Effector memory CD4-positive, alpha-beta T cell (primary cell): ENCODE results near the gene PIERCE2.
"Not testable (repeated sequence)": the region's sequence is repeated elsewhere in the genome, so short reads cannot be mapped to it uniquely, and the experiment has no call there.

ENCODE experiments used
- DNase-seq, 3 donors: peaks; one replicate each; pipeline ENCODE4 v3.0.0-alpha.2; 2020
- H3K27ac ChIP-seq: 2 replicates; pipeline ENCODE4 v1.7.0; 2013; ENCODE audit warnings: mild to moderate bottlenecking, low read length, moderate library complexity; ENCODE audit not compliant: insufficient read depth, poor library complexity, severe bottlenecking
- H3K27me3 ChIP-seq: replicated peaks from 2 replicates; pipeline ENCODE4 v1.7.0; 2013; ENCODE audit warnings: mild to moderate bottlenecking, low read length; ENCODE audit not compliant: insufficient read depth, control insufficient read depth, poor library complexity, severe bottlenecking
- H3K36me3 ChIP-seq: 2 replicates; pipeline ENCODE4 v1.7.0; 2013; ENCODE audit warnings: mild to moderate bottlenecking, low read length, moderate library complexity; ENCODE audit not compliant: control insufficient read depth, insufficient read depth
- H3K4me1 ChIP-seq: 2 replicates; pipeline ENCODE4 v1.7.0; 2013; ENCODE audit warnings: low read length, mild to moderate bottlenecking; ENCODE audit not compliant: control insufficient read depth, insufficient read depth, poor library complexity, severe bottlenecking
- H3K4me3 ChIP-seq: 2 replicates; pipeline ENCODE4 v1.7.0; 2013; ENCODE audit warnings: low read length, low read depth, mild to moderate bottlenecking; ENCODE audit not compliant: insufficient read depth, poor library complexity, severe bottlenecking
- H3K9me3 ChIP-seq: 2 replicates; pipeline ENCODE4 v1.7.0; 2013; ENCODE audit warnings: mild to moderate bottlenecking, low read length, moderate library complexity; ENCODE audit not compliant: control insufficient read depth

Gene PIERCE2

GRCh38 chr15:55420171-55420866 lies 12.0 kb downstream of the PIERCE2 start:
- DNase-seq, result no peak
- Histone ChIP-seq H3K27me3 (no peaks in the 10 kb centered on the region), H3K36me3 (no peaks in the 10 kb centered on the region), H3K4me3 (no peak overlapping the region), H3K27ac (no peak overlapping the region), H3K4me1 (no peaks in the 10 kb centered on the region), H3K9me3 (no peaks in the 10 kb centered on the region)

- no peaks in the 10 kb centered on the region for H3K9me3 ChIP-seq
- H3K36me3 ChIP-seq, result no peaks in the 10 kb centered on the region
- no peak overlapping the region for H3K4me3 ChIP-seq
- no peak for DNase-seq
- H3K4me1 ChIP-seq, result no peaks in the 10 kb centered on the region
- no peak overlapping the region for H3K27ac ChIP-seq
- H3K27me3 ChIP-seq, result no peaks in the 10 kb centered on the region
Measured at GRCh38 chr15:55422089-55422488, 13.8 kb downstream of the PIERCE2 start.

- DNase-seq, result no peak
Measured at GRCh38 chr15:55434989-55435825, 26.9 kb downstream of the PIERCE2 start.

GRCh38 chr15:55443141-55443540 lies 34.8 kb downstream of the PIERCE2 start:
- not testable (repeated sequence) for H3K27ac ChIP-seq, H3K9me3 ChIP-seq, DNase-seq, H3K36me3 ChIP-seq, H3K4me1 ChIP-seq, H3K4me3 ChIP-seq, H3K27me3 ChIP-seq

More at GRCh38 chr15:55434989-55435825, 26.9 kb downstream of the PIERCE2 start:
- Histone ChIP-seq H3K27ac (no peak overlapping the region), H3K4me3 (no peak overlapping the region), H3K27me3 (no peaks in the 10 kb centered on the region), H3K36me3 (no peaks in the 10 kb centered on the region), H3K9me3 (no peaks in the 10 kb centered on the region), H3K4me1 (no peaks in the 10 kb centered on the region)

GRCh38 chr15:55445936-55446335 lies 37.6 kb downstream of the PIERCE2 start:
- H3K9me3 ChIP-seq, H3K4me1 ChIP-seq, H3K27ac ChIP-seq, H3K27me3 ChIP-seq, H3K4me3 ChIP-seq, H3K36me3 ChIP-seq, DNase-seq: not testable (repeated sequence)

- not testable (repeated sequence) for H3K36me3 ChIP-seq, H3K27ac ChIP-seq, H3K4me1 ChIP-seq, DNase-seq, H3K4me3 ChIP-seq, H3K9me3 ChIP-seq, H3K27me3 ChIP-seq
Measured at GRCh38 chr15:55446379-55447029, 38.2 kb downstream of the PIERCE2 start.

- not testable (repeated sequence) for DNase-seq, H3K4me1 ChIP-seq, H3K27me3 ChIP-seq, H3K27ac ChIP-seq, H3K9me3 ChIP-seq, H3K36me3 ChIP-seq, H3K4me3 ChIP-seq
Measured at GRCh38 chr15:55447030-55447394, 38.7 kb downstream of the PIERCE2 start.

- Histone ChIP-seq H3K27me3 (no peaks in the 10 kb centered on the region), H3K9me3 (no peaks in the 10 kb centered on the region), H3K27ac (no peak overlapping the region), H3K36me3 (no peaks in the 10 kb centered on the region), H3K4me1 (no peaks in the 10 kb centered on the region), H3K4me3 (no peak overlapping the region)
- DNase-seq, result no peak
Measured at GRCh38 chr15:55457401-55458022, 49.2 kb downstream of the PIERCE2 start.

- DNase-seq, result no peak
- H3K36me3 ChIP-seq, result no peaks in the 10 kb centered on the region
- H3K4me3 ChIP-seq, result no peak overlapping the region
- H3K4me1 ChIP-seq, result no peaks in the 10 kb centered on the region
- H3K27ac ChIP-seq, result no peak overlapping the region
- no peaks in the 10 kb centered on the region for H3K9me3 ChIP-seq
- H3K27me3 ChIP-seq, result no peaks in the 10 kb centered on the region
Measured at GRCh38 chr15:55461447-55461846, 53.2 kb downstream of the PIERCE2 start.
